Ishikawa (cell line): Measurements from ENCODE around the gene ARNT2.

Source experiments
- CEBPB ChIP-seq: IDR thresholded peaks from 2 replicates; pipeline ENCODE4 v1.6.1; 2012
- CREB1 ChIP-seq: IDR thresholded peaks from 2 replicates; pipeline ENCODE4 v1.6.1; 2012; ENCODE audit warnings: low read depth
- EGR1 ChIP-seq: IDR thresholded peaks from 2 replicates; pipeline ENCODE4 v1.6.1; 2012
- EP300 ChIP-seq: IDR thresholded peaks from 2 replicates; pipeline ENCODE4 v1.6.1; 2012; ENCODE audit warnings: borderline replicate concordance
- FOXM1 ChIP-seq: IDR thresholded peaks from 2 replicates; pipeline ENCODE4 v1.6.1; 2012; ENCODE audit warnings: low read depth, borderline replicate concordance
- NFIC ChIP-seq: IDR thresholded peaks from 2 replicates; pipeline ENCODE4 v1.6.1; 2012
- RAD21 ChIP-seq: IDR thresholded peaks from 2 replicates; pipeline ENCODE4 v1.6.1; 2012; ENCODE audit warnings: low read depth
- TAF1 ChIP-seq: IDR thresholded peaks from 2 replicates; pipeline ENCODE4 v1.6.1; 2012; ENCODE audit warnings: low read depth, mild to moderate bottlenecking
- TCF12 ChIP-seq: IDR thresholded peaks from 2 replicates; pipeline ENCODE4 v1.6.1; 2012; ENCODE audit warnings: low read depth
- TEAD4 ChIP-seq: IDR thresholded peaks from 2 replicates; pipeline ENCODE4 v1.6.1; 2012
- YY1 ChIP-seq: IDR thresholded peaks from 2 replicates; pipeline ENCODE4 v1.6.1; 2012; ENCODE audit warnings: low read depth
- ZBTB7A ChIP-seq: IDR thresholded peaks from 2 replicates; pipeline ENCODE4 v1.6.1; 2012; ENCODE audit warnings: low read depth
- TF ChIP-seq, protein P1 (sequence below): IDR thresholded peaks from 2 replicates; pipeline ENCODE4 v1.6.1; 2012
- TF ChIP-seq, protein P2 (sequence below): IDR thresholded peaks from 2 replicates; pipeline ENCODE4 v1.6.1; 2012; ENCODE audit warnings: low read depth, mild to moderate bottlenecking
- TF ChIP-seq, protein P3 (sequence below): IDR thresholded peaks from 2 replicates; pipeline ENCODE4 v1.6.1; 2012

ARNT2 gene

DNA sequence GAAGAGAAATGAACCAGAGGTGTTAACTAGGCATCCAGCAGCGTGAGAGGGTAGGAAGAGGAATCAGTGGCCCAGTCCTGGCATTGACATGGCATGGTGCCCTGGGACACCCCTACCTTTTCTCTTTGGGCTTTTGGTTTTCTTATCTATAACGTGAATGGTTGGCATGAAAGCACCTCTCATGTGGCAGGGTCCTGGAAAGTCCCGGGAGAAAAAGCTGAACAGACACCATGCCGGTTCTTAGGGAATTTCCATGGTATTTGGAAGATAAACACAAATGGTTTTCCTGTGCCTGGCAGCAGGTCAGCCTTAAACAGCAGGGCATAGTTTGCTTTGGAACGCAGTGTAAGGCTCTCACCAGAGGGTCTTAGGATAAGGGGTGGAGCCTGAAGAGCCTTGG is 15.4 kb downstream of the ARNT2 start:
- no peak for TF ChIP-seq NFIC

DNA sequence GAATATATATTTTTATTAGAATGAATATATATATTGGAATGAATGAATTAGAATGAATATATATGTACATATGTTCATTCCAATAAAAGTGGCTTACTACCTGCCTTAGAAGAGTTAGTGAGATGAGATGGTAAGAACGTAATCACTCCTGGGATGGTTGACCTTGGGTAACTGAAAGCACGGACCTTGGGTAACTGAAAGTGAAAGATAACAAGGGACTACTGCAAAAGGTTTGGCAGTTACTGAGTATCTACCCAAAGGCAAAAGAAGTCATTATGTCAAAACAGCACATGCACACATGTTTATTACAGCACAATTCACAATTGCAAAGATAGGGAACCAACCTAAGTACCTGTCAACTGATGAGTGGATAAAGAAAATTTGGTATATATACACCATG is 16.5 kb downstream of the ARNT2 start:
- TF ChIP-seq CREB1 (no peak), TAF1 (no peak), EGR1 (no peak), RAD21 (no peak), NFIC (no peak)

DNA sequence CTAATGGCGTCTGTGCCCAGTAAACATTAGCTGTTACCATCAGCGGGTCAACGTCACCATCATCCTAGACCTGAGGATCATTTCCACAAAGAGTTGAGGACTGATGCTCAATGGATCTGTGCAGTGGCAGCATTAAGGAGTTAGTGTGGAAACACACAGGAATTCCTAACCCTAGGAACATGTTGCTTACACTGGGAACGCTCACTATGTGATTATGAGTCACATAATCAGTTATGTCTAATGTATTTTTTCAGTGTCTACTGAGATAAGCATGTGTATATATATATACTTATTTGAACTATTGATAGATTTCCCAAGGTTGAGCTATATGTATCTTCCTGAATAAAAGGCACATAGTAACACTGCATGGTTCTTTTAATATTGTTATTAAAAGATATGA is 19.0 kb downstream of the ARNT2 start:
- TF ChIP-seq FOXM1 (no peak), EP300 (no peak), RAD21 (no peak), ZBTB7A (no peak), TAF1 (no peak), EGR1 (no peak), CREB1 (no peak), NFIC (no peak), CEBPB (no peak)
- TF ChIP-seq, protein P1, sequence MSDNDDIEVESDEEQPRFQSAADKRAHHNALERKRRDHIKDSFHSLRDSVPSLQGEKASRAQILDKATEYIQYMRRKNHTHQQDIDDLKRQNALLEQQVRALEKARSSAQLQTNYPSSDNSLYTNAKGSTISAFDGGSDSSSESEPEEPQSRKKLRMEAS, result no peak

DNA sequence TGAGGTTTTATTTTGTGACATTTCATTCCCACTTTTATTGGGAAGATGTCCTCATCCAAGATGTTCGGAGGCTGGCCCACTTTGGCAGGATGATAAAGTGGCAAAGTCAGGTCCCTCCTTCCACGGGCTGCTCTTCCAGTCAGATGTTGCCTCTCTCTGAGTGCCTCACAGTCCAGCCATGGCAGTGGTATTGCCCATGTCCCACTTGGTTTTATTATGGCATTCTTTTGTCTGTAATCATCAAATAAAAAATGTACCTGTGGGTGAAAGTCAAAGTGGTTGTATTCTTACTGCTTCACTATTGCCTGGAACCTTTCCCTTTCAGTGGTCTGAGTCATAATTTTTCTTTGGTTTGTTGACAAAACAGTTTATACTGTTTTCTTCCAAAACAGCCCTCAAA is 20.2 kb downstream of the ARNT2 start:
- TF ChIP-seq TAF1, result no peak
- no peak for TF ChIP-seq YY1
- TF ChIP-seq, protein P2, sequence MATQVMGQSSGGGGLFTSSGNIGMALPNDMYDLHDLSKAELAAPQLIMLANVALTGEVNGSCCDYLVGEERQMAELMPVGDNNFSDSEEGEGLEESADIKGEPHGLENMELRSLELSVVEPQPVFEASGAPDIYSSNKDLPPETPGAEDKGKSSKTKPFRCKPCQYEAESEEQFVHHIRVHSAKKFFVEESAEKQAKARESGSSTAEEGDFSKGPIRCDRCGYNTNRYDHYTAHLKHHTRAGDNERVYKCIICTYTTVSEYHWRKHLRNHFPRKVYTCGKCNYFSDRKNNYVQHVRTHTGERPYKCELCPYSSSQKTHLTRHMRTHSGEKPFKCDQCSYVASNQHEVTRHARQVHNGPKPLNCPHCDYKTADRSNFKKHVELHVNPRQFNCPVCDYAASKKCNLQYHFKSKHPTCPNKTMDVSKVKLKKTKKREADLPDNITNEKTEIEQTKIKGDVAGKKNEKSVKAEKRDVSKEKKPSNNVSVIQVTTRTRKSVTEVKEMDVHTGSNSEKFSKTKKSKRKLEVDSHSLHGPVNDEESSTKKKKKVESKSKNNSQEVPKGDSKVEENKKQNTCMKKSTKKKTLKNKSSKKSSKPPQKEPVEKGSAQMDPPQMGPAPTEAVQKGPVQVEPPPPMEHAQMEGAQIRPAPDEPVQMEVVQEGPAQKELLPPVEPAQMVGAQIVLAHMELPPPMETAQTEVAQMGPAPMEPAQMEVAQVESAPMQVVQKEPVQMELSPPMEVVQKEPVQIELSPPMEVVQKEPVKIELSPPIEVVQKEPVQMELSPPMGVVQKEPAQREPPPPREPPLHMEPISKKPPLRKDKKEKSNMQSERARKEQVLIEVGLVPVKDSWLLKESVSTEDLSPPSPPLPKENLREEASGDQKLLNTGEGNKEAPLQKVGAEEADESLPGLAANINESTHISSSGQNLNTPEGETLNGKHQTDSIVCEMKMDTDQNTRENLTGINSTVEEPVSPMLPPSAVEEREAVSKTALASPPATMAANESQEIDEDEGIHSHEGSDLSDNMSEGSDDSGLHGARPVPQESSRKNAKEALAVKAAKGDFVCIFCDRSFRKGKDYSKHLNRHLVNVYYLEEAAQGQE, result no peak
- TF ChIP-seq RAD21, result no peak
- no peak for TF ChIP-seq EP300
- TF ChIP-seq NFIC, result no peak
- TF ChIP-seq TCF12, result no peak
- no peak for TF ChIP-seq TEAD4
- TF ChIP-seq, protein P3, sequence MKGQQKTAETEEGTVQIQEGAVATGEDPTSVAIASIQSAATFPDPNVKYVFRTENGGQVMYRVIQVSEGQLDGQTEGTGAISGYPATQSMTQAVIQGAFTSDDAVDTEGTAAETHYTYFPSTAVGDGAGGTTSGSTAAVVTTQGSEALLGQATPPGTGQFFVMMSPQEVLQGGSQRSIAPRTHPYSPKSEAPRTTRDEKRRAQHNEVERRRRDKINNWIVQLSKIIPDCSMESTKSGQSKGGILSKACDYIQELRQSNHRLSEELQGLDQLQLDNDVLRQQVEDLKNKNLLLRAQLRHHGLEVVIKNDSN, result no peak
- TF ChIP-seq CREB1, result no peak
- no peak for TF ChIP-seq EGR1
- TF ChIP-seq CEBPB, result no peak
- TF ChIP-seq ZBTB7A, result no peak
- TF ChIP-seq, protein P1, result no peak

DNA sequence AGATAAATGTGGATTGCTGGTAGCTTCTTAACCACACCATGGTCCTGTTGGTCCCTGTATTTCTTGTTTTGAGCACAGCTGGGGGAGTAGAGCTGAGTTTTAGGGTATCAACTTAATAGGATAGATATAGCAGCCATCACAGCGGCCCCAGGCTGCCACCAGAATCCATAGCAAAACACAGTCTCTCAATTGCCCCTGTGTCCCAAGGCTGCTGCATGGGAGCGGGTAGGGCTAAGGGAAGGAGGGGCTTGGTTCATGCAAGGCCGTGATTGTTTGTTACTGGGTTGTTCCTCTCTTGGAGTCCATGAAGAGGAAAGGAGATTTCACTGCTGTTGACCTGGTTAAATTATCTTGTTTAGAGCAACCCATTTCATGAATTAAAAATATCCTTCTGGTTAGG is 22.1 kb downstream of the ARNT2 start:
- TF ChIP-seq CREB1 (no peak), TAF1 (no peak), EP300 (no peak), TCF12 (no peak), EGR1 (no peak), TEAD4 (no peak), NFIC (no peak), FOXM1 (no peak), YY1 (no peak)
- TF ChIP-seq, protein P3, result no peak
- TF ChIP-seq, protein P1, result no peak
- TF ChIP-seq, protein P2, result no peak

DNA sequence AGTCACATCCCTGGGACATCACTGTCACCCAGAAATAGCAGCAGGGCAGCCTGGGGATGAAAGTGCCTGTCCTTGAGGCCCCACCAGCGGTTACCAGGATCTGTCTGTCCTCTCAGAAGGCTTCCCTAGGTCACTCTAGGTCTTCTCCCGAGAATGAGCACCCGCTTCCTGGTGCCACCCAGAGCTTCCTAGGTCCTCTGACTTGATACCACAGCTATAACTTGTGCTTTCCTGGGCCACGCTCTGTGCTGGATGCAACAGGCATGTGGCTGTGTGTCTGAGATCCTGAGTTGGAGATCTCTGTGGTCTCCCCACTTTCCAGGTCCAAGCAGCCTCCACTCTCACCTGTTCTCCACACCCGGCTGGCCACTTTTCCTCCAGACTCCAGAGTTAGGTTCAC is 25.8 kb downstream of the ARNT2 start:
- no peak for TF ChIP-seq CREB1
- TF ChIP-seq NFIC, result no peak
- no peak for TF ChIP-seq CEBPB
- TF ChIP-seq, protein P1, result no peak
- no peak for TF ChIP-seq FOXM1
- TF ChIP-seq ZBTB7A, result no peak
- TF ChIP-seq, protein P3, result no peak
- TF ChIP-seq TCF12, result no peak
- TF ChIP-seq TEAD4, result no peak
- TF ChIP-seq RAD21, result no peak
- no peak for TF ChIP-seq YY1
- TF ChIP-seq EP300, result no peak
- no peak for TF ChIP-seq EGR1
